Upper lobe of right lung (tissue), 1 donor: ENCODE data around the gene NHERF2. TPM values are rescaled to one million over a fixed set of nuclear protein-coding genes. Genes with fewer than 3 reads are reported as not detected.

Experiments used
- ATAC-seq: fragments of 200-7000 bp; cut with Tn5 transposase; one replicate; pipeline ENCODE4 v1.9.1; 2020; ENCODE audit warnings: mild to moderate bottlenecking, moderate library complexity
- DNase-seq: peaks from one replicate; pipeline ENCODE4 v3.0.0-alpha.2; 2020
- H3K27ac ChIP-seq: fragments of 200-600 bp; one replicate; pipeline ENCODE4 v1.8.0; 2022
- H3K27me3 ChIP-seq: fragments of 200-600 bp; one replicate; pipeline ENCODE4 v1.8.0; 2022; ENCODE audit warnings: mild to moderate bottlenecking
- H3K36me3 ChIP-seq: fragments of 200-600 bp; one replicate; pipeline ENCODE4 v1.8.0; 2022
- H3K4me1 ChIP-seq: fragments of 200-600 bp; one replicate; pipeline ENCODE4 v1.8.0; 2022
- H3K4me3 ChIP-seq: fragments of 200-600 bp; one replicate; pipeline ENCODE4 v1.8.0; 2022; ENCODE audit warnings: mild to moderate bottlenecking
- H3K9me3 ChIP-seq: fragments of 200-600 bp; one replicate; pipeline ENCODE4 v1.8.0; 2022
- intact Hi-C: fragments of 100-400 bp; cut with DNase I; formaldehyde crosslinking; loops from one replicate; pipeline ENCODE4 v1.11.0; 2022
- total RNA-seq: library from RNA; stranded (reverse); fragmentation: NEBNext Ultra II Directional; extraction: Animal tissue kit (Norgen Biotek cat#: 25700); gene quantifications from one replicate; pipeline ENCODE4 v1.2.1, GENCODE V29; 2021
- TF ChIP-seq, protein P1 (sequence below): fragments of 200-600 bp; IDR thresholded peaks from one replicate; pipeline ENCODE4 v1.8.0; 2022; ENCODE audit warnings: antibody characterized with exemption
- donor health status: DM: no; HTN: yes; CAD: no; lungs with severe emphysema.

Gene NHERF2
- total RNA-seq, 1 donor from 2014 or later = 363 TPM

- peaks cover 86% of the 10 kb centered on the region for H3K36me3 ChIP-seq
- intact Hi-C loops = no loop called here
- no peaks in the 10 kb centered on the region for H3K27me3 ChIP-seq
- TF ChIP-seq, protein P1, sequence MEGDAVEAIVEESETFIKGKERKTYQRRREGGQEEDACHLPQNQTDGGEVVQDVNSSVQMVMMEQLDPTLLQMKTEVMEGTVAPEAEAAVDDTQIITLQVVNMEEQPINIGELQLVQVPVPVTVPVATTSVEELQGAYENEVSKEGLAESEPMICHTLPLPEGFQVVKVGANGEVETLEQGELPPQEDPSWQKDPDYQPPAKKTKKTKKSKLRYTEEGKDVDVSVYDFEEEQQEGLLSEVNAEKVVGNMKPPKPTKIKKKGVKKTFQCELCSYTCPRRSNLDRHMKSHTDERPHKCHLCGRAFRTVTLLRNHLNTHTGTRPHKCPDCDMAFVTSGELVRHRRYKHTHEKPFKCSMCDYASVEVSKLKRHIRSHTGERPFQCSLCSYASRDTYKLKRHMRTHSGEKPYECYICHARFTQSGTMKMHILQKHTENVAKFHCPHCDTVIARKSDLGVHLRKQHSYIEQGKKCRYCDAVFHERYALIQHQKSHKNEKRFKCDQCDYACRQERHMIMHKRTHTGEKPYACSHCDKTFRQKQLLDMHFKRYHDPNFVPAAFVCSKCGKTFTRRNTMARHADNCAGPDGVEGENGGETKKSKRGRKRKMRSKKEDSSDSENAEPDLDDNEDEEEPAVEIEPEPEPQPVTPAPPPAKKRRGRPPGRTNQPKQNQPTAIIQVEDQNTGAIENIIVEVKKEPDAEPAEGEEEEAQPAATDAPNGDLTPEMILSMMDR = no peak
- ATAC-seq (no peak), DNase-seq (no peak)
- H3K9me3 ChIP-seq = no peaks in the 10 kb centered on the region
- H3K4me1 ChIP-seq = peaks cover 5% of the 10 kb centered on the region
- H3K4me3 ChIP-seq = no peak overlapping the region
- H3K27ac ChIP-seq = no peak overlapping the region
Measured at GRCh38 chr16:2077016-2077415, 50.3 kb downstream of the NHERF2 start.

- Histone ChIP-seq H3K4me1 (peaks cover 8% of the 10 kb centered on the region), H3K4me3 (no peak overlapping the region), H3K9me3 (no peaks in the 10 kb centered on the region), H3K36me3 (peaks cover 86% of the 10 kb centered on the region), H3K27me3 (no peaks in the 10 kb centered on the region), H3K27ac (no peak overlapping the region)
- no peak for DNase-seq
- no peak for ATAC-seq
- intact Hi-C loops = no loop called here
- TF ChIP-seq, protein P1 = no peak
Measured at GRCh38 chr16:2077696-2078095, 51.0 kb downstream of the NHERF2 start.

- intact Hi-C loops = no loop called here
- Histone ChIP-seq H3K4me3 (no peak overlapping the region), H3K4me1 (peaks cover 8% of the 10 kb centered on the region), H3K27me3 (no peaks in the 10 kb centered on the region), H3K36me3 (peaks cover 87% of the 10 kb centered on the region), H3K27ac (no peak overlapping the region), H3K9me3 (no peaks in the 10 kb centered on the region)
- ATAC-seq (no peak), DNase-seq (no peak)
- TF ChIP-seq, protein P1 = no peak
Measured at GRCh38 chr16:2078096-2078495, 51.4 kb downstream of the NHERF2 start.

- peaks cover 8% of the 10 kb centered on the region for H3K4me1 ChIP-seq
- no peaks in the 10 kb centered on the region for H3K9me3 ChIP-seq
- intact Hi-C loops = no loop called here
- no peak overlapping the region for H3K4me3 ChIP-seq
- H3K27me3 ChIP-seq = no peaks in the 10 kb centered on the region
- H3K27ac ChIP-seq = no peak overlapping the region
- ATAC-seq (no peak), DNase-seq (no peak)
- H3K36me3 ChIP-seq = peaks cover 87% of the 10 kb centered on the region
- TF ChIP-seq, protein P1 = no peak
Measured at GRCh38 chr16:2078691-2079090, 52.0 kb downstream of the NHERF2 start.

DNA sequence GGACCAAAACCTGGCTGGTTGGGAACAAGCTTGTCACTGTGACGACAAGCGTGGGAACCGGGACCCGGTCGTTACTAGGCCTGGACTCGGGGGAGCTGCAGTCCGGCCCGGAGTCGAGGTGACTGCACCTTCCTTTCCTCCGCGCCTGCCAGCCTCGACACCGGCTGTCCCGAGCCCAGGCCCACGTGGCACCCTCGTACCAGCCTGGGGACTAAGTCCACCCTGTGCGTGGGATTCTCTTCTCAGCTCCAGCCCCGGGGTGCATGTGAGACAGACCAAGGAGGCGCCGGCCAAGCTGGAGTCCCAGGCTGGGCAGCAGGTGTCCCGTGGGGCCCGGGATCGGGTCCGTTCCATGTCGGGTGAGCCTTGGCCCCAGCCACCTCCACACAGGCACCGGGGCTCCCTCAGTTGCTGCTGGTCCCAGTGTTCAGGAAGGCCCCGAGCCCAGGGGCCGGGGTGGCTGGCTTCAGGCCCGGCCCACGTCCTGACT is 52.7 kb downstream of the NHERF2 start:
- peaks cover 80% of the 10 kb centered on the region for H3K36me3 ChIP-seq
- H3K27me3 ChIP-seq = no peaks in the 10 kb centered on the region
- H3K27ac ChIP-seq = no peak overlapping the region
- intact Hi-C loops = no loop called here
- TF ChIP-seq, protein P1 = no peak
- no peaks in the 10 kb centered on the region for H3K9me3 ChIP-seq
- peaks cover 8% of the 10 kb centered on the region for H3K4me1 ChIP-seq
- no peak overlapping the region for H3K4me3 ChIP-seq
- DNase-seq (no peak), ATAC-seq (no peak)

- TF ChIP-seq, protein P1 = no peak
- DNase-seq = no peak
- intact Hi-C loops = no loop called here
- no peak for ATAC-seq
- Histone ChIP-seq H3K36me3 (peaks cover 80% of the 10 kb centered on the region), H3K27ac (no peak overlapping the region), H3K27me3 (no peaks in the 10 kb centered on the region), H3K4me1 (peaks cover 8% of the 10 kb centered on the region), H3K4me3 (no peak overlapping the region), H3K9me3 (no peaks in the 10 kb centered on the region)
Measured at GRCh38 chr16:2079991-2080390, 53.3 kb downstream of the NHERF2 start.
